GM23248 (cell line): ENCODE measurements around the gene DAB1. TPM values are rescaled to one million over a fixed set of nuclear protein-coding genes. Genes with fewer than 3 reads are reported as not detected.

Experiments used
- DNase-seq: peaks from one replicate; pipeline ENCODE4 v3.0.0-alpha.2; 2015
- H2AFZ ChIP-seq: fragments of 200-600 bp; sonication (generic); 2 replicates; pipeline ENCODE4 v1.6.1; 2016; ENCODE audit warnings: antibody characterized with exemption
- H3F3A ChIP-seq: fragments of 200-600 bp; sonication (generic); 2 replicates; pipeline ENCODE4 v1.6.1; 2016; ENCODE audit warnings: mild to moderate bottlenecking, antibody characterized with exemption, mixed run types; ENCODE audit not compliant: insufficient read depth
- H3K27ac ChIP-seq: fragments of 200-600 bp; sonication (generic); 2 replicates; pipeline ENCODE4 v1.5.1; 2016; ENCODE audit warnings: mild to moderate bottlenecking
- H3K27me3 ChIP-seq: fragments of 200-600 bp; sonication (generic); replicated peaks from 2 replicates; pipeline ENCODE4 v1.6.1; 2016; ENCODE audit warnings: mild to moderate bottlenecking; ENCODE audit not compliant: insufficient read depth
- H3K36me3 ChIP-seq: fragments of 200-600 bp; sonication (generic); 2 replicates; pipeline ENCODE4 v1.6.1; 2016; ENCODE audit warnings: low read depth, mild to moderate bottlenecking
- H3K4me1 ChIP-seq: fragments of 200-600 bp; sonication (generic); 2 replicates; pipeline ENCODE4 v1.6.1; 2016; ENCODE audit warnings: mild to moderate bottlenecking; ENCODE audit not compliant: insufficient read depth
- H3K4me2 ChIP-seq: fragments of 200-600 bp; sonication (generic); one replicate; pipeline ENCODE4 v1.6.1; 2016; ENCODE audit warnings: mild to moderate bottlenecking; ENCODE audit not compliant: unreplicated experiment
- H3K4me3 ChIP-seq: fragments of 200-600 bp; sonication (generic); 2 replicates; pipeline ENCODE4 v1.5.1; 2016; ENCODE audit warnings: mild to moderate bottlenecking
- H3K79me2 ChIP-seq: fragments of 200-600 bp; sonication (generic); 2 replicates; pipeline ENCODE4 v1.6.1; 2016; ENCODE audit warnings: mild to moderate bottlenecking; ENCODE audit not compliant: insufficient read depth
- H3K9ac ChIP-seq: fragments of 200-600 bp; sonication (generic); 2 replicates; pipeline ENCODE4 v1.6.1; 2016; ENCODE audit warnings: mild to moderate bottlenecking
- H3K9me2 ChIP-seq: fragments of 200-600 bp; sonication (generic); 2 replicates; pipeline ENCODE4 v1.6.1; 2016; ENCODE audit warnings: mixed run types, mild to moderate bottlenecking, moderate library complexity; ENCODE audit not compliant: insufficient read depth
- H3K9me3 ChIP-seq: fragments of 200-600 bp; sonication (generic); one replicate; pipeline ENCODE4 v1.6.1; 2017; ENCODE audit warnings: low read depth
- H4K20me1 ChIP-seq: fragments of 200-600 bp; sonication (generic); 2 replicates; pipeline ENCODE4 v1.6.0; 2016; ENCODE audit not compliant: insufficient read depth
- EZH2 ChIP-seq: fragments of 200-600 bp; sonication (generic); IDR thresholded peaks from 2 replicates; pipeline ENCODE4 v1.6.1; 2018; ENCODE audit warnings: antibody characterized with exemption, mild to moderate bottlenecking; ENCODE audit not compliant: insufficient read depth, poor library complexity, severe bottlenecking
- EZH2phosphoT487 ChIP-seq: fragments of 200-600 bp; sonication (generic); IDR thresholded peaks from 2 replicates; pipeline ENCODE4 v1.6.1; 2018; ENCODE audit warnings: antibody characterized with exemption, moderate library complexity, mild to moderate bottlenecking, low read depth; ENCODE audit not compliant: insufficient read depth
- WGBS, 2 experiments: methylation state at CpG; one replicate each; pipeline ENCODE4 v1.1.6; 2015 to 2017; ENCODE audit warnings: low lambda C conversion rate in 2 of 2, low coverage in 1 of 2; ENCODE audit errors: missing lambda C conversion rate in 2 of 2; 5-methylcytosine and 5-hydroxymethylcytosine counted together
- in situ Hi-C: fragments of 300-500 bp; cut with MboI; formaldehyde crosslinking; loops from 2 replicates; pipeline ENCODE4 v1.15.0; 2020
- polyA plus RNA-seq: library from polyadenylated mRNA; unstranded; fragments of >200 nt; fragmentation: Nextera tagmentation; extraction: Ambion mirVana; gene quantifications from 2 replicates; pipeline ENCODE4 v1.2.1, GENCODE V29; 2016
- total RNA-seq: library from RNA; depleted of rRNA; stranded (reverse); fragments of >200 nt; shearing (Covaris generic); gene quantifications from 2 replicates; pipeline ENCODE4 v1.2.3, GENCODE V29; 2014

Gene DAB1
- total and polyA plus RNA-seq, 2 experiments from 2014 or later: 0.11 to 0.39 TPM

DNA sequence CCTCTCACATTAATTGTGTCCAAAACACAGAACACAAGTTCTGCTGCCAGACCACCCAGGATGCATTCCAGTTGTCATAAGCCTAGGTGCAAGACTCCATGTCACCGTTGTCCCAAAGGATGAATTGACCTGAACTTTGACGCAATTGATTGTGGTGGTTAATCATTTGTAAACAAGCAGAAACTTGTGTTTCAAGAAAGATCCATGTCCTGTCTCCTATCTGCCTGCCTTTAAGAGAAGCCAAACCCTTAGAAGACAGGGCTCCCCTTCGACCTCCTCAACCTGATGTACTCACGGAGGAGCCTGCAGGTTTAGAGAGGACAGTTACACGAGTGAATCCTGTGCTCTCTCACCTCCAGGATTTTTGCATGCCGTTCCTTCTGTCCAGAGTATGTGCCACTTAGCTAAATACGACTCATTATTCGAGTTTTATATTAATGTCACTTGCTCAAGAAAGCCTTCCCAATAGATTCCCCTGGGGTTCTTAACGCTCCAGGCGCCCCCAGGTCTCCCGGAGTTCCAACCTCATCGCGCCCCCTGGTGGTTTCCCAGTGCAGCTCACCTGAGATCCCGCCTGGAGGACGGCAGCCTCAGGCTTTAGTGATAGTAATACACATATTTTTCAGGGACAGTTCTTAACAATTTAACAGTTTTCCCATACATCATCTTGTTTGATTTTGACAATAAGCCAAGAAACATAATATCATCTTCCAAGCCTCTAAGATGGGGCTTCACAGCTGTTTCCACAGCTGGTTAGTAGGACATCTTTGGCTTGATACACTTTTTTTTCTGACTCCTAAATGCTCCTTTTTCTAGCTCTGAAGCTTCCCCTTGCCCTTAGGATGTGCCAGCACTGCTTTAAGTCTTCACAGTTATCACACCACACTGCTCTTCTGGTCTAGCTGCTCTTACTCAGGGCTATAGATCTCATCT is 455.7 kb downstream of the DAB1 start:
- no peaks in the 10 kb centered on the region for H3K9me2 ChIP-seq
- H3K27ac ChIP-seq: no peak overlapping the region
- no peak overlapping the region for H3K4me2 ChIP-seq
- no peak for TF ChIP-seq EZH2
- no peak for TF ChIP-seq EZH2phosphoT487
- 51 to 60% methylated on average over 15 of the region's 15 CpGs for WGBS, 2 experiments
- H2AFZ ChIP-seq: no peak overlapping the region
- no peaks in the 10 kb centered on the region for H3K9me3 ChIP-seq
- H3K4me1 ChIP-seq: no peaks in the 10 kb centered on the region
- H4K20me1 ChIP-seq: no peaks in the 10 kb centered on the region
- no peak overlapping the region for H3K4me3 ChIP-seq
- in situ Hi-C loops: no loop called here
- no peaks in the 10 kb centered on the region for H3K36me3 ChIP-seq
- no peaks in the 10 kb centered on the region for H3K79me2 ChIP-seq
- no peak overlapping the region for H3K9ac ChIP-seq
- DNase-seq: peak; percentile 36
- no peaks in the 10 kb centered on the region for H3F3A ChIP-seq
- no peaks in the 10 kb centered on the region for H3K27me3 ChIP-seq

DNA sequence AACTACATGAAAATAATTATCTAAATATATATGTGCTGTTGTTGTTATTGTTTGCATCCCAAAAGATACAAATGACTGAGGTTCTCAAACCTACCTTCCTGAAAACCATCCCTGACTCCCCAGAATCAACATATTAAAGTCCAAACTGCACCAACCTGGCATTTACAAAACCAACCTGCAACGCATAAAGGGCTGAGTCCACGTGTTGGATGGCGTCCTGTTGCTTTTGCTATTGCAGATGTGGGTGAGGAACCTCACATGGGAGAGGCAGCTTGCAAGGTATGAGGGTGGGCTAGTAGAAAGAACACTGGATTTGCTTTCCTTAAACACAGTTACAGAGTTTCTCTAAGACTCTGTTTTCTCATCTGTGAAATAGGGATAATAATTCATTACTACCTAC is 456.5 kb downstream of the DAB1 start:
- Histone ChIP-seq H3K4me3 (no peak overlapping the region), H3F3A (no peaks in the 10 kb centered on the region), H3K4me2 (no peak overlapping the region), H4K20me1 (no peaks in the 10 kb centered on the region), H3K9me2 (no peaks in the 10 kb centered on the region), H3K79me2 (no peaks in the 10 kb centered on the region), H3K27ac (no peak overlapping the region), H3K9ac (no peak overlapping the region), H3K9me3 (no peaks in the 10 kb centered on the region), H3K27me3 (no peaks in the 10 kb centered on the region), H3K36me3 (no peaks in the 10 kb centered on the region), H3K4me1 (no peaks in the 10 kb centered on the region), H2AFZ (no peak overlapping the region)
- TF ChIP-seq EZH2phosphoT487 (no peak), EZH2 (no peak)
- 57 to 64% methylated on average over 3 of the region's 3 CpGs for WGBS, 2 experiments
- in situ Hi-C loops: no loop called here
- DNase-seq: no peak

DNA sequence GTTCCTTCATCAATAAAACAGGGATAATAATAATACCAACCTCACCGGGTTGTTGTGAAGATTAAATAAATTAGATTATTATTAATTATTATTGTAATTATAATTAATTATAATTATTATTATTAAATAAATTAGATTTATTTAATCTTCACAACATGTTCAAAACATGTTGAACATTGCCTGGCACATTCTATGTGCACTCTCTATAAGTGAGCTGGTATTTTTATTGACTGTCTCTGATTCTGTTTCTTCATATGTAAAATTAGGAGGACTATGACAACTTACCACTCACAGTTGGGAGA is 457.2 kb downstream of the DAB1 start:
- H3F3A ChIP-seq: no peaks in the 10 kb centered on the region
- no peaks in the 10 kb centered on the region for H4K20me1 ChIP-seq
- H3K79me2 ChIP-seq: no peaks in the 10 kb centered on the region
- no peak for DNase-seq
- H3K9me3 ChIP-seq: no peaks in the 10 kb centered on the region
- H3K36me3 ChIP-seq: no peaks in the 10 kb centered on the region
- 85 to 96% methylated on average over 1 of the region's 1 CpG for WGBS, 2 experiments
- H3K9me2 ChIP-seq: no peaks in the 10 kb centered on the region
- no peaks in the 10 kb centered on the region for H3K4me1 ChIP-seq
- no peak overlapping the region for H3K27ac ChIP-seq
- H3K4me2 ChIP-seq: no peak overlapping the region
- in situ Hi-C loops: no loop called here
- no peak overlapping the region for H3K9ac ChIP-seq
- H3K4me3 ChIP-seq: no peak overlapping the region
- TF ChIP-seq EZH2: no peak
- TF ChIP-seq EZH2phosphoT487: no peak
- no peaks in the 10 kb centered on the region for H3K27me3 ChIP-seq
- no peak overlapping the region for H2AFZ ChIP-seq

DNA sequence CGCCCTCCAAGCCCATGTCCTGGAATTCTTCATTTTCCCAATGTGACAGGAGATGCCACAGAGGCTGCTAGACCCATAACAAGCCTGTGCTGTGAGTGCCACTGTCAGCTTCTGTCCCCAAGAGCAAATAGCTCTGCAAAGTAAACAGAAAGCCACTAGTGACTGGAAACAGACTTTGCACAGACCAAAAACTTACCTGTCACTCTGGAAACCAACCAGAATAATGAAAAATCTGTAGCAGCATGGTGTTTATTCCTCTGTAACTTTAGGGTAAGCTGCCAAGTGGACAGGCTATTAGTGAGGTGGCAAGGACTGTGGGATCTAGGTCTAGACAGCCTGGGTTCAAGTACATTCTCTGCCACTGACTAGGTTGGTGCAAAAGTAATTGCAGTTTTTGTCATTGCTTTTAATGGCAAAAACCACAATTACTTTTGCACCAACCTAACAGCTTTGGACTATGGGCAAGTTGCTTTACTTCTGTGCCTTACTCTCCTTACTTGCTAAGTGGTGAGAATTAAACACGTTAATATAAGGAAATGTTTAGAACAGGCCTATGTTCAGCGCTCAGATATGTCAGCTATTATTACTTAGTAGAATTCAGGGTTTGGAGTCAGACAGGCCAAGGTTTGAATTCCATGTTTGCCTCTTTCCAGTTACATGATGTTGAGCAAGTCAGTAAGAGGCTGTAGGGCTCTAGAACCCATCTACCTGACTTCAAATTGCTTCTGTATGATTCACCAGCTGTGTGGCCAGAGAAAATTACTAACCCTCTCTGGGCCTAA is 457.8 kb downstream of the DAB1 start, which contains the start of gene C8B:
Gene C8B, minus strand, starts transcription at position 100 of the 782 bp plus-strand sequence. Its CDS starts 67 bp downstream, at position 33.
- Histone ChIP-seq H3K4me2 (no peak within 1 kb of the TSS), H4K20me1 (no peaks in the 10 kb centered on the region), H3K4me1 (no peaks in the 10 kb centered on the region), H3K9me2 (no peaks in the 10 kb centered on the region), H3K9ac (no peak within 1 kb of the TSS), H3K9me3 (no peaks in the 10 kb centered on the region), H3K36me3 (no peaks in the 10 kb centered on the region), H3F3A (no peaks in the 10 kb centered on the region), H2AFZ (no peak within 1 kb of the TSS), H3K27ac (no peak within 1 kb of the TSS), H3K4me3 (no peak within 1 kb of the TSS), H3K27me3 (no peaks in the 10 kb centered on the region), H3K79me2 (no peaks in the 10 kb centered on the region)
- peak; percentile 12 for DNase-seq
- 77 to 78% methylated on average over 3 of the region's 3 CpGs for WGBS, 2 experiments
- in situ Hi-C loops: no loop called here
- TF ChIP-seq EZH2phosphoT487 (no peak), EZH2 (no peak)
